ENCODE measurements around the gene HDAC9.

- TF ChIP-seq CTCF (IDR thresholded peaks at IDR 0.05 in 4 of 5, conservative IDR thresholded peaks at IDR 0.05 in 1 of 5): no peak
- no peak for TF ChIP-seq POLR2A (IDR thresholded peaks at IDR 0.05)
Measured at GRCh38 chr7:18474944-18475343, 20.6 kb upstream of the HDAC9 start.
